HG03460 (cell line): ENCODE results near the gene OR4C45.
"Not testable (repeated sequence)": the region's sequence is repeated elsewhere in the genome, so short reads cannot be mapped to it uniquely, and the experiment has no call there.

ENCODE experiments used
- ATAC-seq: cut with Tn5 transposase; IDR thresholded peaks from one replicate; pipeline ENCODE4 v1.9.1; 2021; ENCODE audit not compliant: unreplicated experiment

OR4C45 gene

DNA sequence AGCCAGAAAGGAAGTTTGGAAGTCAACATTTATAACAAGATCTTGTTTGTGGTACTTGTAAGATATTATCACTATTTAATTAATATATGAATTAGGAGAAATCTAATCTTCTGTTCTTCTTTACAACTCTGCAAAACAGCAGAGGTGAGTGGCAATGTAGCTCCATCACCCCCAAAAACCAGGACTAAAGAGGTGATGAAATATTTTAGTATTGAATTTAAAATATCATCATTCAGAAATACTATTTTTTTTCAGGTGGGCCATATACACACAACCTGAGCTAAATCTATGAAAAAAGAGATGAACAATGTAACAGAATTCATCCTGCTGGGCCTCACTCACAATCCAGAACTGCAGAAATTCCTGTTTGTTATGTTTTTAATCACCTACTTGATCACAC, at the start of gene OR4C45:
OR4C45 (plus strand) TSS at position 301 of the 400 bp plus-strand sequence.
- no peak for ATAC-seq

DNA sequence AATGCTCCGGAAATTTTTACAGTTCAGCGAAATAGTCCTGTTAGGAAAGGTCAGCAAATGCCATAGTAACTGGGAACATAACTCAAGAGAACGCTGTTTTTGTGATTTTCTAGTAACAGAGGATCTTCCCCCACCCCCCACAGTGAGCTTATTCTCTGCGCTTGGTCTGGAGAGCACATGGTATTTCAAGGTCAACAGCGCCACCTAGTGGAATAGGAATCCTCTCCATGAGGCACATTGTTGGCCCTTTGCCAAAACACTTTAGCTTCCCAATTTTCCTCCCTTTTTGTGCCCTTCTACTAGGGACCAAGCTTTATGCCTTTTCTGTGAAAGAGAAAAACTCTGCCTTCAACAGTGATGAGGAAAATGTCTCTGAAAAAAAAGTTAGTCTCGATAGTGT, 37.1 kb upstream of the OR4C45 start:
- ATAC-seq, result no peak

GRCh38 chr11:50030193-50030592, 2.5 kb upstream of the OR4C45 start:
- no peak for ATAC-seq

DNA sequence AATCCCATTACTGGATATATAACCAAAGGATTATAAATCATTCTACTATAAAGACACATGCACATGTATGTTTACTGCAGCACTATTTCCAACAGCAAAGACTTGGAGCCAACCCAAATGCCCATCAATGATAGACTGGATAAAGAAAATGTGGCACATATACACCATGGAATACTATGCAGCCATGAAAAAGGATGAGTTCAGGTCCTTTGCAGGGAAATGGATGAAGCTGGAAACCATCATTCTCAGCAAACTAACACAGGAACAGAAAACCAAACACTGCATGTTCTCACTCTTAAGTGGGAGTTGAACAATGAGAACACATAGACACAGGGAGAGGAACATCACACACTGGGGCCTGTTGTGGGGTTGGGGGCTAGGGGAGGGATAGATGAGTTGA, 3.6 kb downstream of the OR4C45 start:
- ATAC-seq, result not testable (repeated sequence)

DNA sequence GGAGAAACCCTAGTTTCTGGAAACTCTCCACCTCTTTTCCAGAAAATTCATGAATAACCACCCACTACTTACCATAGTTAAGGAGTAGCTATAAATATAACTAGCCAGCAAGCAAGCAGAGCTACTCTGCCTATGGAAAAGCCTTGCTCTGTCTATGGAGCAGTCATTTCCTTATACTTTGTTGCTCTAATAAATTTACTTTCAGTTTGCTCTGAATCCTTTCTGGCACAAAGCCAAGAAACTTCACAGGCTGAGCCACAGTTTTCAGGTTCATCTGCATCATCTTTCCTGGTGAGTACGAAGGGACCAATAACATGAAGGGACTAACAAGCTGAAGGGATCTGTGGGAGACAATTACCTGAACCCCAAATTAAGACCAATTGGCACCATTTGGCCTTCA, 4.6 kb downstream of the OR4C45 start:
- no peak for ATAC-seq

DNA sequence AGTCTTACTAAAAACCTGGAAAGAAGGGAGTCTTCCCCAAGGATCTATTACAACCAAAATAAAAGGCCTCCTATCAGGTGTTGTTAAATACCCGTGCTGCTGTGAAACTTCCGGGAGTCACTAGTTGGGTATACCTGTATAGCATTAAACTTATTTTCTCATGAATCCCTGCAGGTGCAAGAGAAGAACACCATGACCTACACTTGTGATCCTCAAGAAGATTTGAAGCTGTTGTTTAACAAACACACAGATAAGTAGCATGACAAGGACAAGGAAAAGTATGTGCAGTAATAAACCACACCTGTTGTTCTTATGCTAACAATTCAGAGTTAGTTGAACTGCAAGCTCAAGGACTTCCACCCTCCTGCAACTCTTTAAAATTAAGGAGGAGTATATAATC, 12.0 kb downstream of the OR4C45 start:
- no peak for ATAC-seq

DNA sequence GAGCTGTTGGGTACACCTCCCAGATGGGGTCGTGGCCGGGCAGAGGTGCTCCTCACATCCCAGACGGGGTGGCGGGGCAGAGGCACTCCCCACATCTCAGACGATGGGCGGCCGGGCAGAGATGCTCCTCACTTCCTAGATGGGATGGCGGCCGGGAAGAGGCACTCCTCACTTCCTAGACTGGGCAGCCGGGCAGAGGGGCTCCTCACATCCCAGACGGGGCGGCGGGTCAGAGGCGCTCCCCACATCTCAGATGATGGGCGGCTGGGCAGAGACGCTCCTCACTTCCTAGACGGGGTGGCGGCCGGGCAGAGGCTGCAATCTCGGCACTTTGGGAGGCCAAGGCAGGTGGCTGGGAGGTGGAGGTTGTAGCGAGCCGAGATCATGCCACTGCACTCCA, 30.4 kb downstream of the OR4C45 start:
- not testable (repeated sequence) for ATAC-seq

GRCh38 chr11:50070389-50070788, 37.7 kb downstream of the OR4C45 start:
- ATAC-seq, result no peak

GRCh38 chr11:50071584-50072225, 39.0 kb downstream of the OR4C45 start:
- no peak for ATAC-seq

- no peak for ATAC-seq
Measured at GRCh38 chr11:50072226-50073112, 39.8 kb downstream of the OR4C45 start.

- no peak for ATAC-seq
Measured at GRCh38 chr11:50073113-50074105, 40.7 kb downstream of the OR4C45 start.

- ATAC-seq, result no peak
Measured at GRCh38 chr11:50074161-50074560, 41.5 kb downstream of the OR4C45 start.

DNA sequence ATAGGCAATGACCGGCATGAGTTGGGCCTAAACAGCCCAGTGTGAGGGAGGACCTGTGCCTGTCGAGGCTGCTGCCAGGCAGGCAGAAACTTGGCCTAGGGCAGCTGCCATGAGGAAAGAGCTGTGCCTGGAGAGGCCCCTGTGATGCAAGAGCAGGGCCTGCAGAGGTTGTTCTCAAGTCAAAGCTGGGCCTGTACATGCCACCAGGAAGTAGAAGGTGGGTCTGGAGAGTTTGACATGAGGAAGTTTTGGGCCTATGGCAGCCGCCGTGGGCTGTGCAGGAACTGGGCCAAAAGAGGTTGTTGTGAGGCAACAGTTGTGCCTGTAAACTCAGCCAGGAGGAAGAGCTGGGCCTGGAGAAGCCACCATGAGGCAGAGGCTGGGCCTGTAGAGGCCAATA, 43.2 kb downstream of the OR4C45 start:
- ATAC-seq, result no peak

DNA sequence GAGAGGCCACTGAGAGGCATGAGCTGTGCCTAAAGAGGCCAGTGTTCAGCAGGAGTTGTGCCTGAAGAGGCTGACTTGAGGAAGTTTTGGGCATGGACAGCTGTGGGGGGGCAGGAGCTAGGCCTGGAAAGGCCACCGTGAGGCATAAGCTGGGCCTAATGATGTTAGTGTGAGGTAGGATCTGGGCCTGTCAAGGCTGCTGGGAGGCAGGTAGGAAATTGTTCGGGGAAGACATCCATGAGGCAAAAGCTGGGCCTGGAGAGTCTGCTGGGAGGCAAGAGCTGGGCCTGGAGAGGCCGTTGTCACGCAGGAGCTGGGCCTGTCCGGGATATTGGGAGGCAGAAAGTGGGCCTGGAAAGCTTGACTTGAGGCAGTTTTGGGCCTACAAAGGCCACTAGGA, 44.9 kb downstream of the OR4C45 start:
- ATAC-seq, result no peak

DNA sequence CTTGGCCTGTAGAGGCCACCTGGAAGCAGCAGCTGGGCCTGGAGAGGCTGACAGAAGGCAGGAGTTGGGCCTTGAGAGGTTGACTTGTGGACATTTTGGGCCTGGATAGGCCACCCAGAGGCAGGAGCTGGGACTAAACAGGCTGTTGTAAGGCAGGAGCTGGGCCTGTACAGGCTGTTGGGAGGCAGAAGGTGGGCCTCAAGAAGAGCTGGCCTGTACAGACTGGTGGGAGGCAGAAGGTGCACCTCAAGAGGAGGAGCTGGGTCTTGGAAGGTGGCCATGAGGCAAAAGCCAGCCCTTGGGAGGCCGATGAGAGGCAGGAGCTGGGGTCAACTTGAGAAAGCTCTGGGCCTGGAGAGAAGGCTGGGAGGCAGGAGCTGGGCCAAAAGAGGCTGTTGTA, 45.3 kb downstream of the OR4C45 start:
- ATAC-seq, result no peak

DNA sequence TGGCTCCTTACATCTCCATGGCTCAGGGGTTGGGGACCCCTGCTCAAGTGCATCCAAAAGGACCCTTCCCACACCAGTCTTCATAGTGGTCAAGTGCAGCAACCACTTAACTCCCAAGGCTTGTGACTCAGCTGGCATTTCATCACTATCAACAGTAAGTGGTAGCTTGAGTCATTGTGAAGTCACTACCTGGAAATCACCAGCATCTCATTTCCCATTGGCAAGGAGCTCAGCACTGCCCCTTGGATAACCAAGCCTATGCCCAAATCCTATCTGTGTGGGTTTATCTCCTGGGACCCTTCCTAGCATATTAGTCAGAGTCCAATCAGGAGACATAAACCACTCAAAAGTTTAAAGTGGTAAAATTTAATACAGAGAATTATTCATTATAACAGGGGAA, 46.3 kb downstream of the OR4C45 start:
- not testable (repeated sequence) for ATAC-seq

- ATAC-seq, result no peak
Measured at GRCh38 chr11:50080256-50080655, 47.6 kb downstream of the OR4C45 start.
